GM10266 (cell line): Measurements from ENCODE around the gene TADA2B.
A peak's percentile ranks its signal among the peaks of the same experiment; 100 is the strongest.
"Not testable (repeated sequence)": the region's sequence is repeated elsewhere in the genome, so short reads cannot be mapped to it uniquely, and the experiment has no call there.

Source experiments
- DNase-seq: peaks from one replicate; pipeline ENCODE4 v3.0.0; 2012; ENCODE audit errors: extremely low spot score
- CTCF ChIP-seq: IDR thresholded peaks from 2 replicates; pipeline ENCODE4 v1.5.1; 2012; ENCODE audit warnings: mild to moderate bottlenecking, low read depth; ENCODE audit not compliant: control insufficient read depth, insufficient read depth; ENCODE audit errors: missing control alignments

Gene TADA2B

GRCh38 chr4:7101692-7102515 lies 58.7 kb downstream of the TADA2B start:
- peak; percentile 78 for DNase-seq
- TF ChIP-seq CTCF: peak; percentile 69

GRCh38 chr4:7102516-7102909 lies 59.3 kb downstream of the TADA2B start:
- DNase-seq: not testable (repeated sequence)

GRCh38 chr4:7103031-7103606 lies 59.9 kb downstream of the TADA2B start:
- peak; percentile 95 for DNase-seq
- peak; percentile 3 for TF ChIP-seq CTCF

- DNase-seq: no peak
Measured at GRCh38 chr4:7103607-7104365, 60.6 kb downstream of the TADA2B start.

GRCh38 chr4:7104366-7105031 lies 61.3 kb downstream of the TADA2B start:
- DNase-seq: no peak
- TF ChIP-seq CTCF: no peak

More at GRCh38 chr4:7103607-7104365, 60.6 kb downstream of the TADA2B start:
- TF ChIP-seq CTCF: no peak

GRCh38 chr4:7105276-7105675 lies 62.1 kb downstream of the TADA2B start:
- no peak for TF ChIP-seq CTCF
- DNase-seq: no peak

GRCh38 chr4:7107166-7107905 lies 64.2 kb downstream of the TADA2B start:
- no peak for DNase-seq
- no peak for TF ChIP-seq CTCF
